Duodenal mucosa (tissue), 2 donors: ENCODE data around the gene NGFR.

Experiments used
- H3K27ac ChIP-seq: one replicate; pipeline ENCODE4 v1.7.0; 2013; ENCODE audit warnings: low read depth, low read length
- H3K27me3 ChIP-seq, 2 donors: one replicate each; pipeline ENCODE4 v1.7.0; 2013; ENCODE audit warnings: low read length in 2 of 2, control low read depth in 1 of 2; ENCODE audit not compliant: insufficient read depth in 2 of 2, control insufficient read depth in 1 of 2
- H3K36me3 ChIP-seq, 2 donors: one replicate each; pipeline ENCODE4 v1.7.0; 2013; ENCODE audit warnings: low read length in 2 of 2, control low read depth in 1 of 2; ENCODE audit not compliant: insufficient read depth in 2 of 2, control insufficient read depth in 1 of 2
- H3K4me1 ChIP-seq, 2 donors: one replicate each; pipeline ENCODE4 v1.7.0; 2013; ENCODE audit warnings: low read length in 2 of 2, control low read depth in 1 of 2; ENCODE audit not compliant: insufficient read depth in 2 of 2, control insufficient read depth in 1 of 2
- H3K4me3 ChIP-seq, 2 donors: one replicate each; pipeline ENCODE4 v1.7.0; 2013; ENCODE audit warnings: low read length in 2 of 2, low read depth in 1 of 2
- H3K9ac ChIP-seq, 2 donors: one replicate each; pipeline ENCODE4 v1.7.0; 2013; ENCODE audit warnings: low read length in 2 of 2, low read depth in 1 of 2
- H3K9me3 ChIP-seq, 2 donors: one replicate each; pipeline ENCODE4 v1.7.0; 2013; ENCODE audit warnings: low read length in 2 of 2, control low read depth in 1 of 2; ENCODE audit not compliant: control insufficient read depth in 1 of 2

The NGFR gene

GRCh38 chr17:49514071-49514721, 19.1 kb downstream of the NGFR start:
- Histone ChIP-seq H3K36me3 (no peaks in the 10 kb centered on the region), H3K4me3 (no peak overlapping the region), H3K4me1 (peaks cover 20 to 26% of the 10 kb centered on the region in 2 donors), H3K9ac (no peak overlapping the region), H3K9me3 (no peaks in the 10 kb centered on the region), H3K27ac (no peak overlapping the region), H3K27me3 (peaks cover 0 to 4% of the 10 kb centered on the region in 2 donors)

GRCh38 chr17:49515196-49515770, 20.2 kb downstream of the NGFR start:
- Histone ChIP-seq H3K4me3 (no peak overlapping the region), H3K4me1 (peaks cover 20 to 26% of the 10 kb centered on the region in 2 donors), H3K9ac (peak overlapping the region in 1 of 2 donors; percentile 13), H3K27ac (peak overlapping the region; percentile 41), H3K27me3 (peaks cover 4 to 9% of the 10 kb centered on the region in 2 donors), H3K36me3 (no peaks in the 10 kb centered on the region), H3K9me3 (no peaks in the 10 kb centered on the region)

GRCh38 chr17:49516180-49516579, 21.1 kb downstream of the NGFR start:
- Histone ChIP-seq H3K4me3 (peak overlapping the region in 1 of 2 donors; percentile 0), H3K4me1 (peaks cover 20 to 26% of the 10 kb centered on the region in 2 donors), H3K9ac (no peak overlapping the region)

GRCh38 chr17:49518346-49519078, 23.4 kb downstream of the NGFR start:
- peaks cover 12 to 18% of the 10 kb centered on the region in 2 donors for H3K27me3 ChIP-seq
- no peak overlapping the region for H3K4me3 ChIP-seq
- H3K9me3 ChIP-seq: no peaks in the 10 kb centered on the region
- H3K9ac ChIP-seq: no peak overlapping the region
- H3K4me1 ChIP-seq: peaks cover 20 to 26% of the 10 kb centered on the region in 2 donors
- no peak overlapping the region for H3K27ac ChIP-seq
- H3K36me3 ChIP-seq: no peaks in the 10 kb centered on the region

More at GRCh38 chr17:49516180-49516579, 21.1 kb downstream of the NGFR start:
- Histone ChIP-seq H3K27me3 (peaks cover 7 to 12% of the 10 kb centered on the region in 2 donors), H3K9me3 (no peaks in the 10 kb centered on the region), H3K27ac (no peak overlapping the region), H3K36me3 (no peaks in the 10 kb centered on the region)

GRCh38 chr17:49519781-49520180, 24.7 kb downstream of the NGFR start:
- H3K27me3 ChIP-seq: peaks cover 12 to 18% of the 10 kb centered on the region in 2 donors
- peaks cover 14 to 15% of the 10 kb centered on the region in 2 donors for H3K4me1 ChIP-seq
- no peak overlapping the region for H3K9ac ChIP-seq
- H3K4me3 ChIP-seq: no peak overlapping the region
- no peaks in the 10 kb centered on the region for H3K36me3 ChIP-seq
- no peak overlapping the region for H3K27ac ChIP-seq
- no peaks in the 10 kb centered on the region for H3K9me3 ChIP-seq

- H3K27ac ChIP-seq: no peak overlapping the region
Observed at GRCh38 chr17:49520386-49521087, 25.4 kb downstream of the NGFR start.

GRCh38 chr17:49521088-49521450, 26.0 kb downstream of the NGFR start:
- Histone ChIP-seq H3K9me3 (no peaks in the 10 kb centered on the region), H3K4me1 (peaks cover 2 to 3% of the 10 kb centered on the region in 2 donors), H3K4me3 (no peak overlapping the region), H3K27ac (no peak overlapping the region), H3K9ac (no peak overlapping the region), H3K27me3 (peaks cover 12 to 18% of the 10 kb centered on the region in 2 donors), H3K36me3 (no peaks in the 10 kb centered on the region)

More at GRCh38 chr17:49520386-49521087, 25.4 kb downstream of the NGFR start:
- Histone ChIP-seq H3K36me3 (no peaks in the 10 kb centered on the region), H3K4me3 (no peak overlapping the region), H3K9me3 (no peaks in the 10 kb centered on the region), H3K4me1 (peaks cover 7% of the 10 kb centered on the region in 2 donors), H3K27me3 (peaks cover 12 to 18% of the 10 kb centered on the region in 2 donors), H3K9ac (no peak overlapping the region)

- no peaks in the 10 kb centered on the region for H3K4me1 ChIP-seq
- peaks cover 12 to 20% of the 10 kb centered on the region in 2 donors for H3K27me3 ChIP-seq
- H3K36me3 ChIP-seq: no peaks in the 10 kb centered on the region
- no peaks in the 10 kb centered on the region for H3K9me3 ChIP-seq
- no peak overlapping the region for H3K9ac ChIP-seq
- H3K27ac ChIP-seq: no peak overlapping the region
- H3K4me3 ChIP-seq: no peak overlapping the region
Observed at GRCh38 chr17:49521471-49522356, 26.6 kb downstream of the NGFR start.

GRCh38 chr17:49522357-49522890, 27.3 kb downstream of the NGFR start:
- Histone ChIP-seq H3K36me3 (no peaks in the 10 kb centered on the region), H3K4me3 (no peak overlapping the region), H3K9me3 (no peaks in the 10 kb centered on the region), H3K27ac (no peak overlapping the region), H3K9ac (no peak overlapping the region), H3K27me3 (peaks cover 12 to 26% of the 10 kb centered on the region in 2 donors), H3K4me1 (no peaks in the 10 kb centered on the region)
